GM12891 (cell line): ENCODE data around the gene ZCCHC18.

Experiments used
- POLR2A ChIP-seq: IDR thresholded peaks from 2 replicates; pipeline ENCODE4 v1.6.1; 2011; ENCODE audit warnings: low read depth, low read length, control low read depth
- POLR2AphosphoS5 ChIP-seq: IDR thresholded peaks from 2 replicates; pipeline ENCODE4 v1.6.1; 2011; ENCODE audit warnings: low read depth, low read length, control low read depth
- TAF1 ChIP-seq: IDR thresholded peaks from 2 replicates; pipeline ENCODE4 v1.6.1; 2011; ENCODE audit warnings: low read depth, low read length, control low read depth

DNA sequence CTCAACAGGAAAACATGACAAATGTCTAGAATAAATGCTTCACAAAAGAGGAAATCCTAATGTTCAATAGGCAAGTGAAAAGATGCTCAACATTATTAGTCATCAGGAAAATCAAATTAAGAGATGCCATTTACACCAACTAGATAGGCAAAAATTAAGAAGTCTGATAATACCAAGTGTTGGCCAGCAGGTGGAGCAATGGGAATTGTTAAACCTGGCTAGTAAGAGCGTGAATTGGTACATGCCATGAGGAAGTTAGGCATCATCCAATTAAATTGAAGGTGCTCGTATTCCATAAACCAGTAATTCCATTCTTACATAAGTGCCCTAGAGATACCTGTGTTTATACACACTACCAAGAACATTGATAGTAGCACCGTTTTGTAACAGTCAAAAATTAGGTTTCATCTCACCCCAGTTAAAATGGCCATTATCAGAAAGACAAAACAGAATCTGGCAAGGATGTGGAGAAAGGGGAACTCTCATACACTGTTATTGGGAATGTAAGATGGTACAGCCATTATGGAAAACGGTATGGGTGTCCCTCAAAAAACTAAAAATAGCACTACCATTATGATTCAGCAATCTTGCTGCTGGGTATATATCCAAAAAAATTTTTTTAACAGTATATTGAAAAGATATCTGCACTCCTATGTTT, 14.0 kb upstream of the ZCCHC18 start:
- TF ChIP-seq TAF1 (no peak), POLR2A (no peak), POLR2AphosphoS5 (no peak)
